H1 (cell line): ENCODE results near the gene FANCL. TPM values are rescaled to one million over a fixed set of nuclear protein-coding genes. Genes with fewer than 3 reads are reported as not detected.
A peak's percentile ranks its signal among the peaks of the same experiment; 100 is the strongest.

Source experiments
- CTCF ChIA-PET: fragments of 300-600 bp; sonication (Branson Sonifier 250); formaldehyde crosslinking; loops from one replicate; lab custom pipeline; 2021; ENCODE audit not compliant: partially characterized antibody; lab: Charles Lee
- POLR2A ChIA-PET: fragments of 300-600 bp; sonication (Branson Sonifier 250); formaldehyde crosslinking; loops from one replicate; lab custom pipeline; 2021; ENCODE audit warnings: inconsistent platforms; ENCODE audit not compliant: partially characterized antibody; lab: Charles Lee
- DNase-seq, 2 experiments: peaks; one replicate each; pipeline versions ENCODE4 v3.0.0 to v3.0.0-alpha.2; 2010 to 2022; ENCODE audit warnings: low spot score in 2 of 2, low read depth in 1 of 2, mixed read lengths in 1 of 2
- FAIRE-seq: peaks from 2 replicates; lab custom pipeline; 2011; peaks lifted over from hg19 to GRCh38; lab: Jason Lieb, UNC
- H2AFZ ChIP-seq: 2 replicates; pipeline ENCODE4 v1.8.1; 2012; ENCODE audit warnings: low read length, inconsistent platforms
- H2AK5ac ChIP-seq: 2 replicates; pipeline ENCODE4 v1.6.1; 2013; ENCODE audit warnings: low read depth, low read length
- H2BK120ac ChIP-seq: replicated peaks from 2 replicates; pipeline ENCODE3; 2013; ENCODE audit warnings: low read depth, low read length, inconsistent platforms
- H2BK12ac ChIP-seq: 2 replicates; pipeline ENCODE4 v1.6.1; 2013; ENCODE audit warnings: low read depth, low read length
- H2BK15ac ChIP-seq: 2 replicates; pipeline ENCODE4 v1.6.1; 2013; ENCODE audit warnings: low read length
- H2BK20ac ChIP-seq: 2 replicates; pipeline ENCODE4 v1.6.1; 2013; ENCODE audit warnings: low read length
- H2BK5ac ChIP-seq: 2 replicates; pipeline ENCODE4 v1.6.1; 2013; ENCODE audit warnings: low read depth, low read length
- H3K14ac ChIP-seq: 2 replicates; pipeline ENCODE4 v1.6.1; 2013; ENCODE audit warnings: inconsistent platforms; ENCODE audit not compliant: insufficient read length
- H3K18ac ChIP-seq: 2 replicates; pipeline ENCODE4 v1.6.1; 2013; ENCODE audit warnings: low read length; ENCODE audit errors: extremely low read depth
- H3K23ac ChIP-seq: 2 replicates; pipeline ENCODE4 v1.6.1; 2013; ENCODE audit warnings: inconsistent platforms; ENCODE audit not compliant: insufficient read length
- H3K23me2 ChIP-seq: 2 replicates; pipeline ENCODE4 v1.6.1; 2013; ENCODE audit warnings: low read depth, low read length
- H3K27ac ChIP-seq: 2 replicates; pipeline ENCODE4 v1.6.1; 2011; ENCODE audit warnings: low read depth, low read length, inconsistent platforms
- H3K27me3 ChIP-seq, 4 experiments: replicated peaks in 1 of 4; 1 replicate in 1 of 4; 2 replicates in 3 of 4; pipeline versions ENCODE4 v1.6.1 to v1.8.1; 2011 to 2013; ENCODE audit warnings: low read length in 3 of 4, mild to moderate bottlenecking in 3 of 4, inconsistent platforms in 2 of 4, mixed read lengths in 2 of 4, moderate library complexity in 1 of 4; ENCODE audit not compliant: control insufficient read depth in 3 of 4, insufficient read depth in 3 of 4; ENCODE audit errors: extremely low read depth in 1 of 4
- H3K36me3 ChIP-seq, 4 experiments: 2 replicates each; pipeline versions ENCODE4 v1.6.1 to v1.8.1; 2011 to 2013; ENCODE audit warnings: mild to moderate bottlenecking in 4 of 4, low read length in 3 of 4, moderate library complexity in 2 of 4, control low read depth in 1 of 4, inconsistent platforms in 1 of 4; ENCODE audit not compliant: insufficient read depth in 4 of 4, control insufficient read depth in 2 of 4
- H3K4ac ChIP-seq: replicated peaks from 2 replicates; pipeline ENCODE3; 2013; ENCODE audit warnings: low read length, low read depth, mixed read lengths, inconsistent platforms; ENCODE audit not compliant: insufficient read length
- H3K4me1 ChIP-seq, 4 experiments: replicated peaks in 1 of 4; 1 replicate in 1 of 4; 2 replicates in 3 of 4; pipeline versions ENCODE4 v1.6.1 to v1.8.1; 2011 to 2013; ENCODE audit warnings: low read length in 3 of 4, inconsistent platforms in 2 of 4, mixed read lengths in 1 of 4; ENCODE audit not compliant: insufficient read depth in 4 of 4, control insufficient read depth in 3 of 4
- H3K4me2 ChIP-seq, 2 experiments: 2 replicates each; pipeline versions ENCODE4 v1.6.1 to v1.8.1; 2011 to 2013; ENCODE audit warnings: low read depth in 2 of 2, low read length in 2 of 2, control low read depth in 1 of 2, inconsistent platforms in 1 of 2, mild to moderate bottlenecking in 1 of 2; ENCODE audit not compliant: insufficient read depth in 1 of 2
- H3K4me3 ChIP-seq, 4 experiments: fragments of 200-600, 300-600 bp in 1 of 4; sonication (generic), shearing (Covaris generic), sonication (Bioruptor Twin) in 1 of 4; 2 replicates each; pipeline versions ENCODE4 v1.5.1 to v1.8.1; 2011 to 2016; ENCODE audit warnings: low read length in 4 of 4, low read depth in 3 of 4, control low read depth in 2 of 4, inconsistent platforms in 2 of 4, mild to moderate bottlenecking in 2 of 4, mixed read lengths in 1 of 4, moderate library complexity in 1 of 4; ENCODE audit not compliant: insufficient read depth in 2 of 4; ENCODE audit errors: extremely low read depth in 1 of 4
- H3K56ac ChIP-seq: replicated peaks from 2 replicates; pipeline ENCODE3; 2013; ENCODE audit warnings: low read depth, mild to moderate bottlenecking, mixed read lengths, low read length, inconsistent platforms; ENCODE audit not compliant: insufficient read length
- H3K79me1 ChIP-seq: 2 replicates; pipeline ENCODE4 v1.6.1; 2013; ENCODE audit warnings: low read depth, low read length, control low read depth
- H3K79me2 ChIP-seq, 2 experiments: 2 replicates each; pipeline versions ENCODE4 v1.6.1 to v1.8.1; 2012 to 2013; ENCODE audit warnings: low read length in 2 of 2, mild to moderate bottlenecking in 2 of 2, inconsistent platforms in 1 of 2; ENCODE audit not compliant: insufficient read depth in 2 of 2, control insufficient read depth in 1 of 2
- H3K9ac ChIP-seq, 4 experiments: replicated peaks in 1 of 4; 1 replicate in 1 of 4; 2 replicates in 3 of 4; pipeline versions ENCODE4 v1.6.1 to v1.8.1; 2011 to 2013; ENCODE audit warnings: low read depth in 3 of 4, low read length in 3 of 4, control low read depth in 2 of 4, mild to moderate bottlenecking in 2 of 4, moderate library complexity in 2 of 4, inconsistent platforms in 1 of 4; ENCODE audit errors: extremely low read depth in 1 of 4
- H3K9me3 ChIP-seq, 2 experiments: 2 replicates each; pipeline versions ENCODE4 v1.6.1 to v1.8.1; 2012 to 2013; ENCODE audit warnings: mild to moderate bottlenecking in 2 of 2, moderate library complexity in 2 of 2, control low read depth in 1 of 2, inconsistent platforms in 1 of 2, low read depth in 1 of 2, low read length in 1 of 2, mixed read lengths in 1 of 2; ENCODE audit not compliant: insufficient read depth in 2 of 2
- H4K20me1 ChIP-seq, 2 experiments: replicated peaks in 1 of 2; 2 replicates each; pipeline versions ENCODE3 to v1.8.1; 2011 to 2013; ENCODE audit warnings: inconsistent platforms in 2 of 2, low read length in 2 of 2, mild to moderate bottlenecking in 1 of 2; ENCODE audit not compliant: insufficient read depth in 2 of 2, control insufficient read depth in 1 of 2
- H4K5ac ChIP-seq: 2 replicates; pipeline ENCODE4 v1.6.1; 2013; ENCODE audit warnings: low read length, low read depth, mixed read lengths, inconsistent platforms; ENCODE audit not compliant: insufficient read length
- H4K8ac ChIP-seq: 2 replicates; pipeline ENCODE4 v1.8.0; 2013; ENCODE audit warnings: mild to moderate bottlenecking, moderate library complexity, low read length, inconsistent platforms; ENCODE audit not compliant: insufficient read depth; ENCODE audit errors: extremely low read depth
- H4K91ac ChIP-seq: replicated peaks from 2 replicates; pipeline ENCODE3; 2013; ENCODE audit warnings: low read length, mixed read lengths, inconsistent platforms; ENCODE audit not compliant: insufficient read length
- CEBPB ChIP-seq: IDR thresholded peaks from 2 replicates; pipeline ENCODE4 v1.6.1; 2012; ENCODE audit warnings: low read depth, low read length
- CHD1 ChIP-seq: IDR thresholded peaks from 2 replicates; pipeline ENCODE4 v1.6.1; 2012; ENCODE audit warnings: low read depth, low read length, improper control_type of control experiment
- GABPA ChIP-seq: IDR thresholded peaks from 2 replicates; pipeline ENCODE4 v1.6.1; 2011; ENCODE audit warnings: mild to moderate bottlenecking, low read length, moderate library complexity, borderline replicate concordance; ENCODE audit not compliant: insufficient read depth
- KDM1A ChIP-seq: fragments of 200-600, 300-600 bp; sonication (generic); IDR thresholded peaks from 2 replicates; pipeline ENCODE4 v1.7.1; 2016; ENCODE audit warnings: mild to moderate bottlenecking, low read length, borderline replicate concordance
- RFX5 ChIP-seq: IDR thresholded peaks from 2 replicates; pipeline ENCODE4 v1.6.1; 2011; ENCODE audit warnings: low read depth, low read length, improper control_type of control experiment, borderline replicate concordance
- SAP30 ChIP-seq: fragments of 300-600 bp; sonication (generic); IDR thresholded peaks from 2 replicates; pipeline ENCODE4 v1.7.1; 2012; ENCODE audit warnings: low read length, moderate library complexity, mild to moderate bottlenecking, inconsistent platforms; ENCODE audit not compliant: insufficient read depth, insufficient replicate concordance
- SIN3A ChIP-seq, 2 experiments: IDR thresholded peaks in 1 of 2; conservative IDR thresholded peaks in 1 of 2; 2 replicates each; pipeline ENCODE4 v1.6.1; 2011 to 2012; ENCODE audit warnings: low read length in 2 of 2, improper control_type of control experiment in 1 of 2, low read depth in 1 of 2, mild to moderate bottlenecking in 1 of 2
- SIX5 ChIP-seq: IDR thresholded peaks from 2 replicates; pipeline ENCODE4 v1.6.1; 2011; ENCODE audit warnings: mild to moderate bottlenecking, low read depth, low read length
- TCF12 ChIP-seq: IDR thresholded peaks from 2 replicates; pipeline ENCODE4 v1.6.1; 2011; ENCODE audit warnings: low read depth, mild to moderate bottlenecking, low read length
- TEAD4 ChIP-seq: IDR thresholded peaks from 2 replicates; pipeline ENCODE4 v1.6.1; 2012; ENCODE audit warnings: low read depth, low read length, inconsistent platforms, mixed read lengths
- ZNF274 ChIP-seq: IDR thresholded peaks from 2 replicates; pipeline ENCODE4 v1.7.0; 2012; ENCODE audit warnings: low read length, borderline replicate concordance; ENCODE audit errors: extremely low read depth
- whole genome bisulfite sequencing, 2 experiments: shearing (Covaris generic) in 1 of 2; methylation state at CpG; one replicate each; pipeline versions ENCODE4 v1.1.6 to v1.1.7; 2013 to 2015; ENCODE audit warnings: low lambda C conversion rate in 2 of 2, mixed read lengths in 2 of 2, inconsistent platforms in 1 of 2, low coverage in 1 of 2, missing lambda C conversion rate in 1 of 2; ENCODE audit not compliant: insufficient replicate concordance in 2 of 2, insufficient coverage in 1 of 2, insufficient read length in 1 of 2; ENCODE audit errors: extremely low coverage in 1 of 2, missing lambda C conversion rate in 1 of 2; 5-methylcytosine and 5-hydroxymethylcytosine counted together
- polyA plus RNA-seq, 7 experiments: library from polyadenylated mRNA; depleted of rRNA in 3 of 7; stranded (reverse) in 5 of 7; unstranded in 2 of 7; fragments of >200 nt in 5 of 7; fragments of 200-250 nt in 2 of 7; gene quantifications; 1 replicate in 5 of 7; 2 replicates in 1 of 7; 4 replicates in 1 of 7; pipeline versions ENCODE4 v1.2.1 to v1.2.3, GENCODE V29; 2011 to 2013; ENCODE audit warnings: missing spikeins in 2 of 7, mixed read lengths in 2 of 7
- total RNA-seq: library from RNA; stranded (reverse); fragmentation: NEBNext Ultra II Directional; extraction: Animal tissue kit (Norgen Biotek cat#: 25700); gene quantifications from 2 replicates; pipeline ENCODE4 v1.2.1, GENCODE V29; 2021
- TF ChIP-seq, protein P1 (sequence below): IDR thresholded peaks from 2 replicates; pipeline ENCODE4 v1.6.1; 2012; ENCODE audit warnings: inconsistent platforms

The FANCL gene
- total and polyA plus RNA-seq, 2 of the 8 experiments (the other 6 are each of a cell fraction or from before 2014, with no cell fraction given) = 38.7 to 55.9 TPM

DNA sequence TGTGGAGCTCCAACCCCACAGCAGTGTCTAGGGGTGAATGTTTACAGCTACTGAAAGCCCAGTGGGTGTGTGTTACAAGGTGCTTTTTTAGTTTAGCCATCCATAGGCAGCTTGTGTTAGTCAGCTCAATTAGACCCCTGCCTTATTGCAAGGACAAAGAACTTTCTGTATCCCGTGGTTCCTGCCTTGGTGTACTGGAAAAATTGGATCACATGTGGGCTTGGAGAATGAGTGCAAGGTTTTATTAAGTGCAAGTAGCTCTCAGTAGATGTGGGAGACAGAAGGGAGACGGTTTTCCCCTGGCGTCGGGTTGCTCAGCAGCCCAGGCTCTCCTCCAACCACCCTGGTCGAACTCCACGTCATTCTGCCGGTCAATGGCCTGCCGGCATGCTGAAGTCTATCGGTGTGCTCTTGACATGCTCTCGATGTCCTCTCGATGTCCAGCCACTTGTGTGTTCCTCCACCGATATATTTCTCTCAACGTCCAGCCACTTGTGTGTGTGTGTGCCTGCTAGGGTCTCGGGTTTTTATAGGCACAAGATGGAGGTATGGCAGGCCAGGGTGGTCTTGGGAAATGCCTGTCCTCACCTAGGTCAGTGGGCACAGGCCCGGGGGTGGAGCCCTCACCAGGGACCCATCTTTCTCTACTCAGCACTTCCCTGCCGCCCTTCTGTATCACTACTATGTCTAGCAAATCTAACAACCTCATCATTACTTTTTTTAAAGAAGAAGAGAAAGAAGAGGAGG lies 13.8 kb downstream of the FANCL start:
- no peak overlapping the region for H2BK5ac ChIP-seq
- H3K27me3 ChIP-seq = no peaks in the 10 kb centered on the region
- no peak overlapping the region for H3K9ac ChIP-seq
- CTCF ChIA-PET = interaction anchor here (0.6 to 1.5 kb wide), 3 partner anchors 10 to 1270 kb away, joined by 3 to 5 read pairs (median 5); no protein-coding TSS in a partner anchor
- H3K79me1 ChIP-seq = peaks cover 5% of the 10 kb centered on the region; the same call in 1 of the 2 replicates
- H3K23me2 ChIP-seq = no peaks in the 10 kb centered on the region
- H3K18ac ChIP-seq = no peak overlapping the region
- POLR2A ChIA-PET = no interaction called here
- no peak overlapping the region for H4K91ac ChIP-seq
- H3K56ac ChIP-seq = no peak overlapping the region
- H4K5ac ChIP-seq = no peak overlapping the region
- 95% methylated on average over 16 of the region's 16 CpGs; no CpG with 5 or more reads in 1 of the 2 experiments for WGBS, 2 experiments
- DNase-seq (no peak), FAIRE-seq (no peak)
- no peak overlapping the region for H2BK20ac ChIP-seq
- H3K9me3 ChIP-seq = no peaks in the 10 kb centered on the region
- no peak overlapping the region for H3K4me3 ChIP-seq
- no peak overlapping the region for H3K27ac ChIP-seq
- H4K20me1 ChIP-seq = no peaks in the 10 kb centered on the region
- H2AK5ac ChIP-seq = no peak overlapping the region
- H3K4ac ChIP-seq = no peak overlapping the region
- H4K8ac ChIP-seq = peak overlapping the region; percentile 11; the same call in 1 of the 2 replicates
- no peak overlapping the region for H2BK15ac ChIP-seq
- no peak overlapping the region for H3K14ac ChIP-seq
- no peak overlapping the region for H3K4me2 ChIP-seq
- no peak overlapping the region for H2AFZ ChIP-seq
- H3K79me2 ChIP-seq = peaks cover 0 to 64% of the 10 kb centered on the region in 2 experiments; a peak in 2 of 4 replicates
- H2BK120ac ChIP-seq = no peak overlapping the region
- peaks cover 3 to 33% (median 8%) of the 10 kb centered on the region in 4 experiments; a peak in 5 of 8 replicates for H3K36me3 ChIP-seq
- H2BK12ac ChIP-seq = no peak overlapping the region
- no peak overlapping the region for H3K23ac ChIP-seq
- H3K4me1 ChIP-seq = peaks cover 0 to 2% (median 0%) of the 10 kb centered on the region in 4 experiments; a peak in 2 of 7 replicates
- TF ChIP-seq CHD1 (no peak), KDM1A (no peak), SIN3A (conservative IDR thresholded peaks at IDR 0.05 in 1 of 2, IDR thresholded peaks at IDR 0.05 in 1 of 2; ENCODE audit: low read depth in 1 of 2, low read length in 2 of 2) (no peak), TCF12 (no peak), CEBPB (no peak), TEAD4 (no peak), RFX5 (no peak), GABPA (no peak), ZNF274 (no peak), SIX5 (no peak), SAP30 (no peak)
- TF ChIP-seq, protein P1, sequence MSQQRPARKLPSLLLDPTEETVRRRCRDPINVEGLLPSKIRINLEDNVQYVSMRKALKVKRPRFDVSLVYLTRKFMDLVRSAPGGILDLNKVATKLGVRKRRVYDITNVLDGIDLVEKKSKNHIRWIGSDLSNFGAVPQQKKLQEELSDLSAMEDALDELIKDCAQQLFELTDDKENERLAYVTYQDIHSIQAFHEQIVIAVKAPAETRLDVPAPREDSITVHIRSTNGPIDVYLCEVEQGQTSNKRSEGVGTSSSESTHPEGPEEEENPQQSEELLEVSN = no peak
